DND-41 (cell line): ENCODE results near the gene SNAPIN.

Source experiments
- EZH2 ChIP-seq: IDR thresholded peaks from 3 replicates; pipeline ENCODE4 v1.6.1; 2012; ENCODE audit warnings: borderline replicate concordance, low read depth, mild to moderate bottlenecking, moderate library complexity, low read length, inconsistent platforms; ENCODE audit not compliant: severe bottlenecking
- TF ChIP-seq, protein P1 (sequence below): IDR thresholded peaks from 2 replicates; pipeline ENCODE4 v1.5.1; 2012; ENCODE audit warnings: borderline replicate concordance, low read length, moderate library complexity, mild to moderate bottlenecking; ENCODE audit not compliant: poor library complexity, severe bottlenecking; ENCODE audit errors: extremely low read depth

DNA sequence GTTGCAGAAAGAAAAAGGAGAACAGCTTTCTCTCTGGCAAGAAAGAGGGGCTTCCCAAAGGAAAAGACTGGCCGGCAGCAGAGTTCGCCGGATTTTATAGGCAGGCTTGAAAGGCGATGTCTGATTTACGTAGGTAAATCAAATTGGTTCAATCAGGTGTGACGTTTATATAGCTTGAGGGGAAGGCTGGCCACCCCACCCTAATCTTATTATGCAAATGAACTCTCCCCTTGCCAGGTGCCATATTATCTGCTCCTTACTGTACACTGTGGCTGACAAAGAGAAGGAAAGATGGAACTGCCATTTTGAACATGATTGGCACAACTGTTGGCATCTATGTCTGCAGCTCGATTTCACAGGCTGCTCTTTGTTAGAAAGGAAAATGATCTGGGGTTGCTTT lies 52.5 kb downstream of the SNAPIN start:
- TF ChIP-seq EZH2: no peak
- TF ChIP-seq, protein P1, sequence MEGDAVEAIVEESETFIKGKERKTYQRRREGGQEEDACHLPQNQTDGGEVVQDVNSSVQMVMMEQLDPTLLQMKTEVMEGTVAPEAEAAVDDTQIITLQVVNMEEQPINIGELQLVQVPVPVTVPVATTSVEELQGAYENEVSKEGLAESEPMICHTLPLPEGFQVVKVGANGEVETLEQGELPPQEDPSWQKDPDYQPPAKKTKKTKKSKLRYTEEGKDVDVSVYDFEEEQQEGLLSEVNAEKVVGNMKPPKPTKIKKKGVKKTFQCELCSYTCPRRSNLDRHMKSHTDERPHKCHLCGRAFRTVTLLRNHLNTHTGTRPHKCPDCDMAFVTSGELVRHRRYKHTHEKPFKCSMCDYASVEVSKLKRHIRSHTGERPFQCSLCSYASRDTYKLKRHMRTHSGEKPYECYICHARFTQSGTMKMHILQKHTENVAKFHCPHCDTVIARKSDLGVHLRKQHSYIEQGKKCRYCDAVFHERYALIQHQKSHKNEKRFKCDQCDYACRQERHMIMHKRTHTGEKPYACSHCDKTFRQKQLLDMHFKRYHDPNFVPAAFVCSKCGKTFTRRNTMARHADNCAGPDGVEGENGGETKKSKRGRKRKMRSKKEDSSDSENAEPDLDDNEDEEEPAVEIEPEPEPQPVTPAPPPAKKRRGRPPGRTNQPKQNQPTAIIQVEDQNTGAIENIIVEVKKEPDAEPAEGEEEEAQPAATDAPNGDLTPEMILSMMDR: no peak
